ENCODE results near the gene POLR1A.

Gene POLR1A

GRCh38 chr2:86087936-86088850 lies 17.5 kb downstream of the POLR1A start:
- peak; percentile 43 for TF ChIP-seq CTCF (IDR thresholded peaks at IDR 0.05)

- TF ChIP-seq CTCF (IDR thresholded peaks at IDR 0.05), result no peak
Measured at GRCh38 chr2:86082756-86083155, 22.9 kb downstream of the POLR1A start.

GRCh38 chr2:86081724-86082123 lies 24.0 kb downstream of the POLR1A start:
- no peak for TF ChIP-seq CTCF (IDR thresholded peaks at IDR 0.05)

GRCh38 chr2:86079981-86080911 lies 25.4 kb downstream of the POLR1A start:
- TF ChIP-seq CTCF (IDR thresholded peaks at IDR 0.05), result peak; percentile 76

- peak; percentile 40 for TF ChIP-seq CTCF (IDR thresholded peaks at IDR 0.05)
Measured at GRCh38 chr2:86078774-86079545, 26.7 kb downstream of the POLR1A start.

- TF ChIP-seq CTCF (IDR thresholded peaks at IDR 0.05), result no peak
Measured at GRCh38 chr2:86075886-86076285, 29.8 kb downstream of the POLR1A start.

GRCh38 chr2:86074811-86075210 lies 30.9 kb downstream of the POLR1A start:
- no peak for TF ChIP-seq CTCF (IDR thresholded peaks at IDR 0.05)
